ENCODE measurements around the gene TBC1D2.
"Not testable (repeated sequence)": the region's sequence is repeated elsewhere in the genome, so short reads cannot be mapped to it uniquely, and the experiment has no call there.

The TBC1D2 gene

DNA sequence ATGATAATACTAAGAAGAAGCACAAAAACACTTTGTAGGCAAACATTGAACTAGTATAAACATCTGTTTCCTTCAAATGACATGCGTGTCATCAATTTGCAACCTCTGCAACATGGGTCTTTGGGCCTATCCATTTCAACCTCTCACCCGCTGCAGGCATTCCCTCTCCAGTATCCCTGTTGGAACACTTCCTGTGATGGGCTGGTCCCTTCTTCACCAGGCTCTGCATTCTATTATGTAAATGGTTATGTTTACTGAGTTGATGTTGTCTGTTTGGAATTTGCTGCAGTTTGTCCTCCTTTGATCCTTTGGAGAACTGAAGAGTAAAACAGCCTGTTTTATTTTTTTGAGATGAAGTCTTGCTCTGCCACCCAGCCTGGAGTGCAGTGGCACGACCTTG lies 16.6 kb upstream of the TBC1D2 start:
- DNase-seq (ENCODE audit: low spot score), result no peak

DNA sequence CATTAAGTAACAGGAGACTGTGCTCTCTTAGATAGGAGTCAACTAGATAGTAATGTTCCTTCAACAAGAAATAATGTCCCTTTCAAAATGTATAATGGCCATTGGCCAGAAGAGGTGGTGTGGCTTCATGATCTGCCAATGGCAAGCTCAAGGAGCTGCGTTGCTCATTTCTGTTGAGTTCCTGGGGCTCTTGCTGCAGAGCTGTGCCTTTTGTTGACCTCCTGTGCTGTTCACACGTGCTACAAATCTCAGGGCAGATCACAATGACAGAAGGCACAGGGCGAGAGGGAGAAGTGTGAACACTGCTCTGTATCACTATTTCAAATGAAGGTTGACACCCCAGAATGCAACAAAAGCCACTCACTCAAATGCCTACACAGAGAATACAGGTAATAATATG lies 16.0 kb upstream of the TBC1D2 start:
- no peak for DNase-seq (ENCODE audit: low spot score)

DNA sequence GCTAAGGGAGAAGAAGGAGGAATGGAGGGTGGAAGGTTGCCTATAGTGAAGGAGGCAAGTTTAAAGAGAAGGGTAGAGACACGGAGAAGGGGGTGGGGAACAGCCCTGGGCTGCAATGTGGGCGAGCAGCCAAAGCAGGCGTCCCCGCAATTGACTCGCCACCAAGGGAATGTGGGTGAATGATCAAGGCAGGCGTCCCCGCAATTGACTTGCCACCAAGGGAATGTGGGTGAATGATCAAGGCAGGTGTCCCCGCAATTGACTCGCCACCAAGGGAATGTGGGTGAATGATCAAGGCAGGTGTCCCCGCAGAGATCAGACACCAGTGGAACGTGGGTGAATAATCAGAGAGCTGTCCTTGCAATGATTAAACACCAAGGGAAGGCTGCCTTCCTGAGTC lies 14.8 kb upstream of the TBC1D2 start:
- not testable (repeated sequence) for DNase-seq (ENCODE audit: low spot score)

DNA sequence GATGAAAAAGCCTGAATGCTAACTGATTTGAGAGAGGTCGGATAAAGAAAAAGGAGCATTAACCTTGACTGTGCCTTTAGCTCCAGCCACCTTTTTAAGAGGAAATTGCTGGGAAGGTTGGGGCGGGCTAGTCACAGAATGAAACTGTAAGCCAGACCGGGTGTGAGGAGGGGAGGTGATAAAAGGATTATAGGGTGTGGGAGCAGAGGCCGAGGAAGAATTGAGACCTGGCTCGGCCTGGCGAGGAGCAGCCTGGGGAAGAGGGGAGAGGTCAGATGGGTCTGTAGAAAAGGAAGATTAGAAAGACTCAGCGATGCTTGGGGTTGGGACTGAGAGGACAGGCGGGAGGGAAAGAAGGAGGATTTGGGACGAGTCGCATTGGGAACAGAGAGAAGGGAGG lies 14.2 kb upstream of the TBC1D2 start:
- not testable (repeated sequence) for DNase-seq (ENCODE audit: low spot score)

DNA sequence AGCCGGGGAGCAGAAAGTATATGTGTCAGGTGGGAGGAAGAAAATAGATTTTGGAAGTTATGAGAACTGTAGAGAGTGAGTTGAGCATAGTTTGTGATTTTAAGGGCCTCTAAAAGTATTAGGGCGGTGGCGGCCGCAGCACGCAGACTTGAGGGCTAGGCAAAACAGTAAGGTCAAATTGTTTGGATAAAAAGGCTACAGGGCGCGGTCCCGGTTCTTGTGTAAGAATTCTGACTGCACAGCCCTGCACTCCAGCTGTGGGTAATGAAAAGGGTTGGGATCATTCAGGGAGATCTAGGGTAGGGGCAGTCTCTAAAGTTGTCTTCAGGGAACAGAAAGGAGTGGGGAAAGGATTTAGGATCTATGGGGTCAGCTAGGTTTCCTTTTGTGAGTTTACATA lies 12.1 kb upstream of the TBC1D2 start:
- not testable (repeated sequence) for DNase-seq (ENCODE audit: low spot score)

DNA sequence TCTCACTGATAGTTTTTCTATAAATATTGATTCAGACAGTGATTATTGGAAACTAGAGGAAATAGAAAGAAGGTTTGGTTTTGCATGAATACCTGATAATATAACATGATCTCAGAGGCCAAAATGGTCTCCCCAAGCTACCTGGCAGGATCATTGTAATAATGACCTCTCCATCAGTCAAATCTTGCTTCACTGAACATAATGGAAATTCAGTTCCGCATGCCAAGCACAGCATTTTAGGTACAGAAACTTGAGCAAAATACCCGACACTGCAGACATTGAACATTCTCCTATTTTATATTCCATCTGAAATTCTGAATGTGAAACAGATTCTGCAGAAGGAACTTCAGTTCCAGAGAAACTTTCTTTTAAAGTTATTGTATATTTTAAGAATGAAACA lies 9.1 kb upstream of the TBC1D2 start:
- no peak for DNase-seq (ENCODE audit: low spot score)

DNA sequence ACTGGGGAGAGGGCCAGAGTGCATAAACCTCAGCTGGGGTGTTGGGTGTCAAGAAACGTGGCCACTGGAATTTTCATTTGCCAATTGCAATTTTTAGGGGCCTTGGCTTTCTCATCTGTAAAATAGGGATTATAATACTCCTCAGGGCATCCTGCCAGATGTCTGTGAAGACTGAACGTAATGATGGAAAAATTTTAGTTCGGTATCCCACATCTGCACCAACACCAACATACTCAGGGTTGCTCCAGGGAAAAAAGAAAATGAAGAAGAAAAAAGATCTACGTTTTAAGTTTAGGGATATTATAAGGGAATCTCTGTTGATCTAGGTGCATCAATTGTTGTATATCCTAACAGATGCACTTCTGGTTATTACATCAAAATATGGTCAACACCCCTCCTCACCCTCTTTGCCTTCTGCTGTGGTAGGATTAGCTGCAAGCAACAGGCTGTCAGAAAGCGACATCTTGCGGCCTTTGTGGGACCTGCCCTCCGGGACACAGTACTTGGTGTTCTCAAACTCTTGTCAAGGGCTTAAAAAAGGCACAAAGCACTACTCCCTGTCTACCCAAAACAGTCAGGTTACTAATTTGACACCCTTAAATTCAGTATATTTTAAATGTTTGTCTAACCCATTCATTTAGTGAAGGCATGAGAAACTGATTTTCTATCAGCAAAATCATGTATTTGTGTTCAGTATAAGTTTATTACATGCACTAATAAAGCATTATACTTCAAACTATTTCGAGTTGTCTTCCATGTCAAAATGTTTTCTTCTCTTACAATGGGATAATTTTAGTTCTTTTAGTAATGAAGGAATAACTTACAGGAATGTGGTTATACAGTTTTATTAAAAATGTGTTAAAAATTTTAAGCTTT lies 8.3 kb upstream of the TBC1D2 start:
- DNase-seq (ENCODE audit: low spot score), result peak; percentile 84

DNA sequence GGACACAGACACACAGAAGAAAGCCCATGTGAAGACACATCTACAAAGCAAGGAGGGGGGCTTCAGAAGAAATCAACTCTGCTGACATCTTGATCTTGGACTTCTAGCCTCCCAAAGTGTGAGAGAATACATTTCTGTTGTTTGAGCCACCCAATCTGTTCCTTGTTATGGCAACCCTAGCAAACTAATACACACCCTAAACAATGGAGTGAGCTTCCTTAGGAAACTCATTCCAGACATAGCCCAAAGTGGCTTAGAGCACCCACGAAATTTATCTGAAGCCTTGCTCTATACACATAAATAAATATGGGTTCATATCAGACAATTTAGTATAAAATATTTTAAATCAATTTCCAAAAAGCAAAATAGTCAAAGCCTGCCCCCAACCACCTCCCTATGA lies 7.6 kb upstream of the TBC1D2 start:
- no peak for DNase-seq (ENCODE audit: low spot score)

DNA sequence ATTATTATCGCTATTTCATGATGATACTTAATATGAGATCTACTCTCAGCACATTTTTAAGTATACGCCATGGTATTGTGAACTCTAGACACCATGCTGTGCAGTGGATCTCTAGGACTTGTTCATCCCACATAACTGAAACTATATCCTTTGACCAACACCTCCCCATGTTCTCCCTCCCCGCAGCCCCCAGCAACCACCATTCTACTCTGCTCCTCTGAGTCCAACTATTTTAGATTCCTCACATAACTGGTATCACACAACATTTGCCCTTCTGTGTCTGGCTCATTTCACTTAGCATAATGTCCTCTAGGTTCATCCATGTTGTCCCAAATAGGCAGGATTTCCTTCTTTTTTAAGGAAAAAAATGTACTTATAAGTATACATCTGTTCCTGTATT lies 6.6 kb upstream of the TBC1D2 start:
- DNase-seq (ENCODE audit: low spot score), result no peak

DNA sequence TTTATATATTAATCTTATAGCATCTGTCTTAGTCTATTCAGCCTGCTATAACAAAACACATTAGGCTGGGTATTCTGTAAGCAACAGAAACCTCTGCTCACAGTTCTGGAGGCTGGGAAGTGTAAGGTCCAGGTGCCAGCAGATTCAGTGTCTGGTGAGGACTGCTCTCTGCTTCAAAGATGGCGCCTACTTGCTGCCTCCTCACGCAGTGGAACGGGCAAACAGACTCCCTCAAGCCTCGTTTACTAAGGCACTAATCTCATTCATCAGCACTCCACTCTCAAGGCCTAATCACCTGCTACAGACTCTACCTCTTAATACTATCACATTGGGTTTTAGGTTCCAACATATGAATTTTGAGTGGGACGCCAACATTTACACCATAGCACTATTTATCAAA lies 5.2 kb upstream of the TBC1D2 start:
- no peak for DNase-seq (ENCODE audit: low spot score)

DNA sequence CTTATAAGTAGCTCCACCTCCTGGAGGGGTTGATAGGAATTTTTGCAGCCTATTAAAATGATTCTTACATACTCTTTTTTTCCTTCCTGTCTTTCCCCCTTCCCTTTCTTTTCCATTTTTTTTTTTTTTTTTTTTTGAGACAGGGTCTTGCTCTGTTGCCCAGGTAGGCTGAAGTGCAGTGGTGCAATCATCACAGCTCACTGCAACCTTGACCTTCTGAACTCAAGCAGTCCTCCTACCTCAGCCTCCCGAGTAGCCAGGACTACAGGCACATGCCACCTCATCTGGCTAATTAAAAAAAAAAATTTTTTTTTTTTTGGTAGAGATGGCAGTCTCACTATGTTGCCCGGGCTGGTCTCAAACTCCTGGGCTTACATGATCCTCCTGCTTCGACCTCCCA lies 4.3 kb upstream of the TBC1D2 start:
- no peak for DNase-seq (ENCODE audit: low spot score)

DNA sequence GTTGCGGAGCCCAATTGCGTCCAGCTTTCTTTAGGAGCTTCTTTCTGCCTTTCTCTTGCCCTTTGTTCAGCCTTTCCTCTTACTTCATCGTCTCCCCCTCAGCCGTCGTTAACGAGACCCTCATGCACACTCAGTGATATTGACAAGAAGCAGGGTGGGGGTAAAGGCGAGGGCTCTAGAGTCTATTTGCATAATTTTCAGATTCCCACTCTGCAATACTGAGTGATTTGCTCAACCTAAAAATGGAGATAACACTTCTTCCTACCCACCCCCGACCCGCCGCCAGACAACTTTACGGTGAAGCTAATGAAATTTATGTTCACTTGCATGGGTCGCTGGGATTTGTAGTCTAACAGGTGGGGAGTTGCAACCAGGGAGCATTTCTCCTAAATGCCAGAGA lies 1.3 kb upstream of the TBC1D2 start:
- no peak for DNase-seq (ENCODE audit: low spot score)

DNA sequence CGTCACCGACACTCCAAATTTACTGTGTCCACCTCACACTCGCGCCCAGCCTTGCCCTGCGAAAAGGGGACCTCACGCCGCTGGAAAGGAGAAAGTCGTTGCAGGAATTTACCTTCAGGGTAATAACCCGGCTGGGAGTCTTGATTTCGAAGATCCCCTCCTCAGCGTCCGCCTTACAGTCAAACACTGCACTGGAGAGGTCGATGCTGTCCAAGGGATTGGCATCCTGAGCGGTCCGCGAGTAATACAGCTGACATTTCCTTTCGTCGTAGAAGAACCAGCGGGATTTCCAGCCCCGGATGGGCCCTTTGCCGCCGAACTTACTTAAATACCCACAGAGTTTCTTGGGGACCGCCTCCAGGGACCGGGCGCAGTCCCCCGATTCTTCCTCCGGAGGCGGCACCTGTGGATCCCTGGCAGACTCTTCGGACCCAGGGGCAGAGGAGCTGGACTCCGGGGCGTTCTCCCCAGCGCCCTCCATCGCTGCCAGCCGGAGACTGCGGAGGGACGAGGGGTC lies 330 bp downstream of the TBC1D2 start:
- no peak for DNase-seq (ENCODE audit: low spot score)

DNA sequence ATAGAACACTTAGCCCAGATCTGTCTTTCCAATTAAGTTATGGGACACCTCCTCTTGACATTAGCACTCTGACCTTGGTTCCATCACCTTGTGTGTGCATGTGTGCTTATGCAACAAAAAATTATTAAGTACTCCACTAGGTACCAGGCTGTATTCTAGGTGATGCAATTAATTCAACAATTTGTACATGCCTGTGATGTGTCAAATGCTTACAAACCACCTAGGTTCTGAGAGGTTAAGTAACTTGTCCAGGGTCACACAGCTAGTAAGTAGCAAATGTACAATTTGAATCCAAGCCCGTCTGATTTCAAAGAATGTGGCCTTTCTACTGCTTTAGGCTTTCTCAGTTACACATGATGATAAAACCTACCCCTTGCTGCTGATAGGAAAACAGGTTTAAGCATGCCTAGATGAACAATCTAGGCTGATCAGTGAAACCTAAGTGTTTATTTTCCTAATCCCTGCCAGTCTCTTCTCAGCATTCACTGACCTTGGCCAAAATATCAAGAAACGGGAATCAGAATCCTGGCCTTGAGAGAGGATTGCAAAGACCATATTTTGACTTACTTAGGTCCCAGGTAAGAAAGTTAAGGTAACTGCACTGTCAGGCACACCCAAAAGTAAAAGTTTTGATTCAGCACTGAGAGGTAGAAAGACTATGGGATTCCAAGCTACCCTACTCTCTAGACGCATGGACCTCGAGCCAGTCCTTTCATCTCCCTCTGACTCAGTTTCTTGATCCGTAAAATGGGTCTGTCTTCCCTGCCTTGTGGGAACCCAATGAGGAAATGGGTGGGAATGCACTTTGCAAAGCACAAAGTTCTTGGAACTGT lies 1.0 kb downstream of the TBC1D2 start:
- no peak for DNase-seq (ENCODE audit: low spot score)

DNA sequence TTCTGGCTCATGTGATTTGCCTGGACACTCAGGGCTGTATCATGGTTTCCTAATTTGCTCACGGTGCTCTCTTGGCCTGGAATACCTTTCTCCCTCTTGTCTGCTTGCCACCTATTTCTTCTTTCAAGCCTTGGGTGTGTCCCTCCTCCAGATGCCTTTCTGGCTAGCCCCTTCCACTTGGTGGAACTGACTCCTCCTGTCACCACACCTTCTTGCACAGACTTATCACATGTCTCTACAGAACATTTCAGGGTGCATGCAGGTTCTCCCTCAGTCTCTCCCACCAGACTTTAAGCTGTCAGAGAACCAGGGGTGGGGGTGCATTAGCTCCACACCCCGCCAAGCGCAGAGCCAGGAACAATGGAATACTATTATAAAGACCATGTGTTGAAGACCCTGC lies 1.9 kb downstream of the TBC1D2 start:
- DNase-seq (ENCODE audit: low spot score), result no peak

DNA sequence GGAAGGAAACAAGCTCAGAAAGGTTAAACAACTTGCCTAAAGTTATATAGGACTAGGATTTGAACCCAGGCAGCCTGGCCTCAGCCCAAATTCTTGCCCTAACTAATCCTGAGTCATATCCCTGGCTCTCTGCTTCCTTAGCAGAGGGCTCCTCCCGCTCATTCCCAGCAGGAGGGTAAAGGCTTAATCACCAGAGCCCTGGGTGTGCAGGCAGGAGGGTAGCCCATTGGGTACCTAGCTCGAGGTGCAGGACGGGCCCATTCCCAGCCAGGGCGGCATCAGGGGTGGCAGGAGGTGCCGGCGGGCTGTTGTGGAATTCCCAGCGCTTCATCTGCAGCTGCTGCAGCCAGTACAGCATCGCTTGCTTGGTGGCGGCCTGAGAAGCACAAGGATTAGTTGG lies 3.9 kb downstream of the TBC1D2 start:
- DNase-seq (ENCODE audit: low spot score), result peak; percentile 73

DNA sequence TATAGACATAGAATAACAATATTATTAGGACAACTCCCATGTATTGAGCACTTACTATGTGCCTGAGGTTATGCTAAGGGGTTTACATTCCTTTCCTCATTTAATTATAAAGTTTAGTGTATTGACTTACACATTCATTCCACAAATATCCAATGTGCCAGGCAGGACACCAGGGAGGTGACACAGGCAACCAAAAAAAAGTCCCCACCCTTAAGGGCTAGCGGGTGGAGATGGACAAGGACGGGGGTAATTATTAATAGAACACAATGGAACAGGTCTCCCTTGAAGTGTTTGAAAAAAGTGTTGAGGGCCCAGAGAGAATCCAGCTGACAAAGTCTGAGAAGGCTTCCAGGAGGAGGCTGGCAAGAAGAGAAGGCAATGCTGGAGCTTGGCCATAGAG lies 5.7 kb downstream of the TBC1D2 start:
- no peak for DNase-seq (ENCODE audit: low spot score)

DNA sequence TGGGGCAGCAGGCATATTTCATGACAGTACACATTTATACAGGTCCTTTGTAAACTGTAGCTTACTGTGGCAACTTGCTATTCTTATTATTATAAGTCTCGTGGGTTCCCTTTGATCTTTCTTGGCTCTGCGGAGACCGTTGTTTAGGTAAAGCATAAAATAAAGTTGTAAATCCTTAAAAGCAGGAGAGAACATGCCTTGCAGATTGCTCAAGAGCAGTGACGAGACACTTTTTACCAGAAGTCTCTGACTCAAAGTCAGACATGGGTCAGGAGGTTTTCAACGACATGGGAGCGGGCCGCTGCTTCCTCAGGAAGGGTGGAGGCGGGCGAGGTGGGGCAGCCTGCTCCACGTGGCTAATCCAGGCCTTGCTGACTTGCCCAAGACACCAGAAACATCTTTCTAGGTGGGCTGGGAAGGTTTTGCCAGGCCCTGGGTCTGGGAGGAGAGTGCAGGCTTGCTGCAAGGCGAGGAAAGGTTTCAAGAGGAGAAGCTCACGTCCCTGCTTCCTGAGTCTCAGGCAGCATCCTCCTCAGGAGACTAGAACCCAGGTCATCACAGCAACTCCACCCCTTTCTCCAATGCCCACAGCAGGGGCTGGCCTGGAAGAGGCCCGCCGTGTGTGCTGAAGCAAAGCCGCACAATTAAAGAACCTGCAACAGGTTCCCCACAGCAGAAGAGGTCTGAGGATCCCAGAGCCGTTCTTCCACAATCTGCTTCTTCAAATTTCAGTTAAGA lies 6.5 kb downstream of the TBC1D2 start:
- peak; percentile 89 for DNase-seq (ENCODE audit: low spot score)

DNA sequence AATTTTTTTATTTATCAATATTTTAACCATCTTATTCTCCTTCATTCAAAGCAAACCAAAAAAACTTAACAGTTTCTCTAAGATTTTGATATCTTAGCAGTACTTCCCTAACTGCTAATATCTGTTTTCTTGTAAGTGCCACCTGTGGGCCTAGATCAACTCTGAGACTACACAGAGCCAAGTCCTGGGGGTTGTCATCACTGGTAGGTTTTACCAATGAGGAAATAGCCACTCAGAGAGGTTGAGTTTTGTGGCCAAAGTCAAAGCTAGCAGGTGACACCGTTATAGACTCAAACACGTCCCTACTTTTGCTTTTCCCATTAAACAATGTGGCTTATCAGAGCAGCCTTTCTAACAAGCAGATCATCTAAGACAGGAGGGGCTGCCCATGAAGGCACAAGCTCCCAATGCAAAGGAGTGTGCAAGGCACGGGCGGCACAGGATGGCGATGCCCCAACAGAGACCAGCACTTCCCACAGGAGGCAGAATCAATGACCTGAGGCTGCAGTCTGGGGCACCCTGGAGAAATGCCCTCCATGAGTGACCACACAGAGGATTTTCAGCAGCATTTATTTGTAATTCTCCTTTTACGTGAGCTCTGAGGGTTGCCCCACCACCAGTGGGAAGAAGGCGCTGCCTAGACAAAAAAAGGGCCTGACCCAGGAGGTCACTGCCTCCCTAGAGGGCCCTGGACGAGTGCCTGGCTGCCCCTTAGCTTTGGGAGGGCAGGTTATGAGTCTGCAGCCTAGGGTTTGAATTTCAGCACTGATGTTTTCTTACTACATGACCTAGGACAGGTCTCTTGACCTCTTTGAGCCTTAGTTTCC lies 7.4 kb downstream of the TBC1D2 start:
- DNase-seq (ENCODE audit: low spot score), result no peak

DNA sequence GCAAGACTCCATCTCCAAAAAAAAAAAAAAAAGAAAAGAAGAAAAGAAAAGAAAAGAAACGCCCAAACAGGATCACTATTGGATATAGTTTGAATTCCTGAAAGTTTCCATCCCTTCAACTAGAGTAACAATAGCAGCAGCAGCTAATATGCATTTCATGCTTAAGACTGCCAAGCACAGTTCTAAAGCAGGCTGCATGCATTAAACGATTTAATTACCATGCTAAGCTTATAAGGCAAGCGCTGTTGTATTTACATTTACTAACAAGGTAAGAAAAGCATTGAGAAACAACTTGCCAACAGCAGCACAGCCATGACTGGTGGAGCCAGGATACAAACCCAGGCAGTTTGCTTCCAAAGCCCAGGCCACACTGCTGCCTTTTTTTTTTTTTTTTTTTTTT lies 13.0 kb downstream of the TBC1D2 start:
- DNase-seq (ENCODE audit: low spot score), result no peak
